ENCODE measurements around the gene DIP2C.
"Not testable (repeated sequence)": the region's sequence is repeated elsewhere in the genome, so short reads cannot be mapped to it uniquely, and the experiment has no call there.

Gene DIP2C

GRCh38 chr10:596131-596530, 93.3 kb downstream of the DIP2C start:
- not testable (repeated sequence) for DNase-seq (ENCODE audit: low read depth in 2 of 2)

GRCh38 chr10:595473-595872, 94.0 kb downstream of the DIP2C start:
- DNase-seq (ENCODE audit: low read depth in 2 of 2): no peak

GRCh38 chr10:594584-595270, 94.7 kb downstream of the DIP2C start:
- DNase-seq (ENCODE audit: low read depth in 2 of 2): no peak

GRCh38 chr10:593901-594457, 95.5 kb downstream of the DIP2C start:
- no peak for DNase-seq (ENCODE audit: low read depth in 2 of 2)

- DNase-seq (ENCODE audit: low read depth in 2 of 2): no peak
These were observed 96.0 kb downstream of the DIP2C start for GRCh38 chr10:593421-593820.

GRCh38 chr10:593016-593415, 96.5 kb downstream of the DIP2C start:
- DNase-seq (ENCODE audit: low read depth in 2 of 2): no peak

GRCh38 chr10:591646-592045, 97.8 kb downstream of the DIP2C start:
- DNase-seq (ENCODE audit: low read depth in 2 of 2): no peak

GRCh38 chr10:590721-591120, 98.7 kb downstream of the DIP2C start:
- DNase-seq (ENCODE audit: low read depth in 2 of 2): no peak

- no peak for DNase-seq (ENCODE audit: low read depth in 2 of 2)
These were observed 99.3 kb downstream of the DIP2C start for GRCh38 chr10:589961-590680.

GRCh38 chr10:588246-589165, 101.0 kb downstream of the DIP2C start:
- DNase-seq (ENCODE audit: low read depth in 2 of 2): peak in 1 of 2 experiments; percentile 27

GRCh38 chr10:586716-587115, 102.8 kb downstream of the DIP2C start:
- no peak for DNase-seq (ENCODE audit: low read depth in 2 of 2)

- DNase-seq (ENCODE audit: low read depth in 2 of 2): no peak
These were observed 103.3 kb downstream of the DIP2C start for GRCh38 chr10:586151-586550.

- DNase-seq (ENCODE audit: low read depth in 2 of 2): no peak
These were observed 104.0 kb downstream of the DIP2C start for GRCh38 chr10:585502-585901.

GRCh38 chr10:584497-585290, 104.8 kb downstream of the DIP2C start:
- not testable (repeated sequence) for DNase-seq (ENCODE audit: low read depth in 2 of 2)

- no peak for DNase-seq (ENCODE audit: low read depth in 2 of 2)
These were observed 106.0 kb downstream of the DIP2C start for GRCh38 chr10:583433-583832.

- no peak for DNase-seq (ENCODE audit: low read depth in 2 of 2)
These were observed 107.6 kb downstream of the DIP2C start for GRCh38 chr10:581776-582330.

GRCh38 chr10:580778-581177, 108.7 kb downstream of the DIP2C start:
- peak; percentile 40 to 45 for DNase-seq (ENCODE audit: low read depth in 2 of 2)

- no peak for DNase-seq (ENCODE audit: low read depth in 2 of 2)
These were observed 113.4 kb downstream of the DIP2C start for GRCh38 chr10:576130-576465.

GRCh38 chr10:575402-576129, 113.9 kb downstream of the DIP2C start:
- no peak for DNase-seq (ENCODE audit: low read depth in 2 of 2)

- no peak for DNase-seq (ENCODE audit: low read depth in 2 of 2)
These were observed 116.8 kb downstream of the DIP2C start for GRCh38 chr10:572696-573095.
